ENCODE data around the gene SRD5A1.

Gene SRD5A1

DNA sequence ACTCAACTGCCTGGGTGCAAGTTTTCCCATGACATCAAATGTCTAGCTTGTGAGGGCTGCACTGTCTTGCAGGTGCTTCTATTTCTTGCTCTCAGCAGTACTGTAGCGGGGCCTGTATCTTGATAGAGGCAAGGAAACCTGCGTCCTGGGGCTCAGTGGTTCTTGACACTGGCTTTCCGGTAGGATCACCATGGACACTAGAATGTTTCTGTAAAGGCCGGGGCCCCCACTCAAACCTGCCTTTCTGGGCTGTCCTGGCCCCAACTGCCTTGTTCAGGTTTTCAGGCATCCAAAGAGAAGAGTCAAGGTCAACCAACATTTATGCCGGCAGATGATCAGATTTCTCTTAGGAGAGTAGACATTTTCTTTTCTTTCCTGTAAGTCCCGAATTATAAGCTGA, 53.3 kb downstream of the SRD5A1 start:
- no peak for DNase-seq (ENCODE audit: low read depth in 2 of 2)

- DNase-seq (ENCODE audit: low read depth in 2 of 2): no peak
Observed at GRCh38 chr5:6686915-6687409, 53.7 kb downstream of the SRD5A1 start.

DNA sequence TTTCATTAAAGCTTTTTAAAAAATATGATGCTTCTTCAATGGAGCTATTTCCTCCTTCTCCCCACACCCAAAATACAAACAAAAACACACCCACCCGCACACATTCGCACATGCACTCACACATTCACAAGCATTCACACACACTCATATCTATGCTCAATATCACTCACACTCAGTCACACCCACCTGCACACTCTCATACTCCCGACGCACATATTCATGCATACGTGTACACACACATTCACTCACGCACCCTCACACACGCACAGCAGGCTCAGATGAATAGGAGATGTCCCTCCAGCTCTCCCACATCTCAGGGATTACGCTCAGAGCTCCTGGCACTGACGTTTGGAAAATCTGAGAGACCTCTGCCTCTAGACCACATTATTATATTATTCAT, 54.3 kb downstream of the SRD5A1 start:
- DNase-seq (ENCODE audit: low read depth in 2 of 2): no peak

- no peak for DNase-seq (ENCODE audit: low read depth in 2 of 2)
Observed at GRCh38 chr5:6692906-6693305, 59.7 kb downstream of the SRD5A1 start.

GRCh38 chr5:6698696-6699095, 65.5 kb downstream of the SRD5A1 start:
- DNase-seq (ENCODE audit: low read depth in 2 of 2): no peak

- DNase-seq (ENCODE audit: low read depth in 2 of 2): no peak
Observed at GRCh38 chr5:6699357-6699756, 66.1 kb downstream of the SRD5A1 start.

DNA sequence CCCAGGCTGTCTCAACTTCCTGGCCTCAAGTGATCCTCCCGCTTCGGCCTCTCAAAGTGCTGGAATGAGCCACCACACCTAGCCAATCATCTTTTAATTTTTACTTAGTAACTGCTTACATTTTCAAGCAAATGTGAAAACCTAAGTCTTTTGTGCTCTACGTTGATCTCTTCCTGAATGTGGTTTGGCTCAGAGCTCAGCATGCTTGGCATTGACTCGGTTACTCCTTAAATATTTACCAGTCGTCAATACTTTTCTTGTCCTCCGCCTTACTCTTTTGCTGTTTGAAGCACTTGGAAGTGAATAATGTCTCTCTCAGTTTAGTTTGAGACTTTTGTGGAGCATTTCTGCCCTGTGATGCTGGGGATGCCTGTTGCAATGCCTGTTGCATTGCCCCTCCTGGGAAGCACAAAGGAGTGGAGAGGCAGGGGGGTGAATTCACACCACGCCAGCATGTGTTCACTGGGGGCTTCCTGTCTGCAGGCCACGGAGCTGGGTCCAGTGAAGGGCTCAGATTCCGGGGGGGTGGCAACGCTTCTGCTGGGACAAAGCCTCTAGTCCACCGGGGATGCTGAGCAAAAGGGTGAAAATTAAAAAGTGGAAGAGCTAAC, 66.9 kb downstream of the SRD5A1 start:
- DNase-seq (ENCODE audit: low read depth in 2 of 2): no peak

DNA sequence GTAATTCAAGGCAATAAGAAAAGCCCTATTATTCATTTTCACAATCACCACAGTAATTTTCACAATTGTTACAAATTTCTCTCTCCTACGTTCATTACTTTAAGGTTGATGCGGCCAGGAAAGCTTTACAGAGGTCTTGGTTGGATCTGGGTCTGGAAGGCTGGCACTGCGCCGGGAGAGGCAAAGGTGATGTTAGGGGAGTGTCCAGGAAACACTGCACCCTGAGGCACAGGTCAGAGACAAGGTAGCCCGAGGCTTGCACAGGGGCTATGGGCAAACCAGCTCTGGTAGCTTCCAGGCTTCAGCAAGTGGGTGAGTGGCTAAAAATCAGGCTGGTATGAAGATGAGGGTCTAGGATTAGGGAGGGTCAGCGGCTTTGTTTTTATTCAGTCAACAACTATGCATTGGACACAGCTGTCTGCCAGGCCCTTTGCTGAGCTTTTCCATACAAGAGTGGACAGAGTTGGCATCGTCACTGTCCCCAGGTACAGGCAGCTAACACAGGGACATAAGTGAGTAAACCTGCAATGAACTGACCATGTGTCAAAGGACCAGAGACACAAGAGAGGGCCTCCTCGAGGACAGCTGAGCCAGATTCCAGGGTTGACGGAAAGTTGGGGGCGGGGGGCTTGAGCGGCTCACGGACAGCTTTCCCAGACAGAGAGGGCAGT, 67.6 kb downstream of the SRD5A1 start:
- no peak for DNase-seq (ENCODE audit: low read depth in 2 of 2)

DNA sequence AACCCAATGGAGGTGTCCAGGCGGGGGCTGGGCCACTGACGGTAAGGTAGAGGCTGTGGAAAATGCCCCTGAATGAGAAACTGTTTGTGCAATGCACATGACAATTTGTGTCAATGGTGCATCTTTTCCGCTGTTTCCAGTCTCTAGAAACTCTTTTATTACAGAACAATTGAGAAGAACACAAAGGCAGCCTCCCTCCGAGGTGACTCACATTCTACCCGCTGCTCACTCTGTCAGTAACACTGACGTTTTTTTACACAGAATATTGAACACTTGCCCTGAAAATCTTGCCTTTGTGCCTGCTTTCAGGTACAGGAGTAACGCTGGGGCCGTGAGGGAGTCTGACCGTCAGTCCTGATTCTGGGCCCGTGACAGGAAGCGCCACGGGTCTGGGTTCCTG, 68.3 kb downstream of the SRD5A1 start:
- DNase-seq (ENCODE audit: low read depth in 2 of 2): no peak

GRCh38 chr5:6702633-6703032, 69.4 kb downstream of the SRD5A1 start:
- no peak for DNase-seq (ENCODE audit: low read depth in 2 of 2)

DNA sequence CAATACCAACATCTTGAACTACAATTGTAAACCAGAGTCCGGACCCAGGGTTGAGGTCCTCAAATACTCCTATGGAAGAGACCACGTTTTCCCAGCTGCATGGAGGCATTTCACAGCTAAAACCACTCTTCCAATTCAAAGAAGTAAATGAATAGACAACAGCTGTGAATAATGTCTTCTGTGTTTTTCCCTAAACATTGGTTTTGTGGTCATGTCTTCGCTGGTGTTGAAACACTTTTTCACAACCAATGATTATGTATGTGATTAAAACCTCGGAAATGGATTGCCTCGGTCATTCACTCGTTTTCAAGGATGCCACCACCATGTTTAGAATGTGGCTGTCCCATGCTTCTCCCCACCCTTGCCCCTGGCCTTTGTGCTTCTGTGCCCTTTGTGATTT, 70.6 kb downstream of the SRD5A1 start:
- no peak for DNase-seq (ENCODE audit: low read depth in 2 of 2)

DNA sequence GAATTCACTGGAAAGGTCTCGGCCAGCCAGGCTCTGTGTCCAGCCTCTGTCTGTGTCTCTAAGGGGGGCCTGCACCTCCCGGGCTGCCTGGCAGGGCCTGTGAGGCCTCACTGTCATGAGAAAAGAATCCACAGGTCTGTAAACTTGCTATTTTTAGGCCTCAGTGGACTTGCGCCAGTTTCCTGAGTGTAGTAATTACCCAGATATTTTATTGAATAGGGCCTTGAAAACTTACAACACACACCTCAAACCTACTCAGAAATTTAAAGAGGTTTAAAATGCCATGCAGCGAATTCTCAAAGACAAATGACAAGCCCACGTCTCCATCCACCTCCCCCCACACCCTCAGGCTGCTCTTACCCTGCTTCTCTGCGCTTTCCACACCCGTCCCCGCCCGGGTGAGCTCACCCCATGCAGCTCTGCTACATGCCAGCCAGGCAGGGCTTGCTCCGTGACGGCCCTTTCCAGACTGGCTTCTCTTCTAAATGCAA, 71.2 kb downstream of the SRD5A1 start:
- no peak for DNase-seq (ENCODE audit: low read depth in 2 of 2)

- DNase-seq (ENCODE audit: low read depth in 2 of 2): no peak
Observed at GRCh38 chr5:6705088-6705487, 71.8 kb downstream of the SRD5A1 start.

- DNase-seq (ENCODE audit: low read depth in 2 of 2): no peak
Observed at GRCh38 chr5:6705959-6706358, 72.7 kb downstream of the SRD5A1 start.

DNA sequence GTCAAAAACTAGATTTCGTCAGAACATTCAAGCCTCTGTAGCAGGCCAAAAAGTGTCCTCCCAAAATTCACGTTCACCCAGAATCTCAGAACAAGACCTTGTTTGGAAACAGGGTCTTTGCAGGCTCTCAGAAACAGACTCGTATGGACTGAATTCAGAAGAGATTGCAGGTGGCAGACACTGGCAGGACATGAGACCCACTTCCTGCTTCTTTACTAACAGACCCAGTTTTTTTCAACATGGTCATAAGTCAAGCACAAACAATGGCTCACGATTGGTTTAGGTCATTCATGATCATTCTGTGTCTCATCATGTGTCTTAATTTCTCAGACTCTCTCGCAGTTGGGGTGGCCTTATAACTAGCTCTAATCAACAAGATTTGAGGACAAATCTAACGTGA, 74.6 kb downstream of the SRD5A1 start:
- DNase-seq (ENCODE audit: low read depth in 2 of 2): no peak

GRCh38 chr5:6708814-6709213, 75.6 kb downstream of the SRD5A1 start:
- no peak for DNase-seq (ENCODE audit: low read depth in 2 of 2)

DNA sequence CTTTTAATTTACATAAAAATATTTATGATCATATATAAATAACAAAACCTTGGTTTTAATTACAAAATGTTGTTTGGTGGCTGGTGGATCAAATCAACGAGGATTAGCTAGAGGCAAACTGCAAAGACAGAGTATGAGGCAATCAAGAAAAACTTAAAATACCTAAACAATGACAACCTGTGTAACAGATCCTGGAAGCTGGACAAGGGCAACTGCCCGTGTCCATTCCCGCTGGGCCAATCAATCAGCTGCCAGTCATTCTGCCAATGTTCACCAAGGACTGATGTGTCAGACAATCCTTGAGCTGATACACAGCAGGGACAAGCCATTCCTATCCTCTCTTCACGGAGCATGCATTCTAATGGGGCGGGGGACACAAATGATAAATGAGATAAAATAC, 76.8 kb downstream of the SRD5A1 start:
- DNase-seq (ENCODE audit: low read depth in 2 of 2): no peak

GRCh38 chr5:6710551-6711318, 77.5 kb downstream of the SRD5A1 start:
- no peak for DNase-seq (ENCODE audit: low read depth in 2 of 2)

DNA sequence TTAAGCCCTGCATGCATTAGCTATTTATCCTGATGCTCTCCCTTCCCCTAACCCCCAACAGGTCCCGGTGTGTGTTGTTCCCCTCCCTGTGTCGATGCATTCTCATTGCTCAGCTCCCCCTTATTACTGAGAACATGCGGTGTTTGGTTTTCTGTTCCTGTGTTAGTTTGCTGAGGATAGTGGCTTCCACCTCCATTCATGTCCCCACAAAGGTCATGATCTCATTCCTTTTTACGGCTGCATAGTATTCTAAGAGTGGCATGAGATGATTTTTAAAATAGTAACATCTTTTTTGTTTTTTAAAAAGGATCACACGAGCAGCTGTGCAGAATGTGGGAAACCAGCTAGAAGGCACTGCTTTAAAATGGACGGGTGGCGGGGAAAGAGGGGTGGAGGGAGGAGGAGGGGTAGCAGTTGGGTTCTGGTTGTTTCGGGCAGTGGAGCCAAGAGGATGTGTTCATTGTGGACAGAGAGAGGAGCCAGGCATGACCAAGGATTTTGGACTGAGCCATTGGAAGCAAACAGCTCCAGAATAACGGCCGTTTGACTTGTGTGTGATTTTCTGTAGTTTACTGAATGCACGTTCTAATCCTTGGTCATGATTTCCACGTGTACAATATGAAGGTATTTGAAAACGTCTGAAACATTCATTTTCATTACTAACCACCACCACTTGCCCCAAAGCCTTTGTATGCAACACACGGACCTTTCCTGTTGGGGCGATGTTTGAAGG, 78.3 kb downstream of the SRD5A1 start:
- no peak for DNase-seq (ENCODE audit: low read depth in 2 of 2)

- peak; percentile 31 to 40 for DNase-seq (ENCODE audit: low read depth in 2 of 2)
Observed at GRCh38 chr5:6712142-6712576, 78.9 kb downstream of the SRD5A1 start.

GRCh38 chr5:6712577-6713273, 79.5 kb downstream of the SRD5A1 start:
- peak in 1 of 2 donors; percentile 95 for DNase-seq (ENCODE audit: low read depth in 2 of 2)

Measured in stimulated activated CD4-positive, alpha-beta T cell treated with anti-CD3 and anti-CD28 coated beads, Interleukin-1b, Interleukin-23, amount 100 ng/mL, for 4 hours (primary cell).